Prostate gland (tissue), 2 donors: ENCODE data around the gene SLC7A11. TPM values are rescaled to one million over a fixed set of nuclear protein-coding genes. Genes with fewer than 3 reads are reported as not detected.

Experiments used
- DNase-seq: peaks from one replicate; pipeline ENCODE4 v3.0.0-alpha.2; 2019; ENCODE audit warnings: low spot score
- H3K27ac ChIP-seq, 2 donors: fragments of 200-600 bp; sonication (generic); 2 replicates each; pipeline ENCODE4 v1.5.1; 2017 to 2019
- H3K27me3 ChIP-seq: fragments of 200-600 bp; sonication (generic); replicated peaks from 2 replicates; pipeline ENCODE4 v1.5.1; 2019; ENCODE audit not compliant: insufficient read depth
- H3K36me3 ChIP-seq, 2 donors: fragments of 200-600 bp; sonication (generic); 1 replicate in 1 of 2; 2 replicates in 1 of 2; pipeline versions ENCODE4 v1.5.1 to v1.8.1; 2017 to 2019
- H3K4me1 ChIP-seq: fragments of 200-600 bp; sonication (generic); replicated peaks from 2 replicates; pipeline ENCODE4 v1.5.1; 2019
- H3K4me3 ChIP-seq, 2 donors: fragments of 200-600 bp; sonication (generic); 2 replicates each; pipeline ENCODE4 v1.5.1; 2017 to 2019
- H3K9me3 ChIP-seq: fragments of 200-600 bp; sonication (generic); 2 replicates; pipeline ENCODE4 v1.5.1; 2017
- CTCF ChIP-seq, 4 experiments: fragments of 200-600 bp in 2 of 4; fragments of 450-650 bp in 2 of 4; sonication (generic) in 2 of 4; IDR thresholded peaks; 1 replicate in 3 of 4; 2 replicates in 1 of 4; pipeline ENCODE4 v1.5.1; 2016 to 2019; ENCODE audit warnings: antibody characterized with exemption in 4 of 4, mild to moderate bottlenecking in 2 of 4, moderate library complexity in 2 of 4
- POLR2A ChIP-seq: fragments of 450-650 bp; IDR thresholded peaks from one replicate; pipeline ENCODE4 v1.6.1; 2016; ENCODE audit warnings: antibody characterized with exemption, mild to moderate bottlenecking
- POLR2AphosphoS5 ChIP-seq: sonication (generic); formaldehyde crosslinking; IDR thresholded peaks from one replicate; pipeline ENCODE4 v1.6.1; 2017; ENCODE audit warnings: antibody characterized with exemption
- WGBS: methylation state at CpG from one replicate; pipeline ENCODE4 v1.1.5; 2018; 5-methylcytosine and 5-hydroxymethylcytosine counted together
- intact Hi-C: fragments of 100-400 bp; cut with DNase I; formaldehyde crosslinking; loops from one replicate; pipeline ENCODE4 v1.14.2; 2022
- total RNA-seq, 2 donors: library from RNA; depleted of rRNA; stranded (reverse); fragments of >200 nt; gene quantifications; one replicate each; pipeline ENCODE4 v1.1.0, GENCODE V29; 2016

Gene SLC7A11
- total RNA-seq, result 1 to 10 TPM; 1.3 to 1.5 TPM

GRCh38 chr4:138242076-138242833, at the start of gene SLC7A11:
Gene SLC7A11, minus strand, starts transcription at chr4:138242349. Its CDS starts 280 bp downstream, at chr4:138242069.
- 7% methylated on average over 12 of the region's 12 CpGs for WGBS
- peak within 1 kb of the TSS; percentile 33 to 66 for H3K27ac ChIP-seq

GRCh38 chr4:138291431-138291830, 49.3 kb upstream of the SLC7A11 start:
- TF ChIP-seq CTCF (IDR thresholded peaks at IDR 0.05) (no peak), POLR2AphosphoS5 (no peak), POLR2A (no peak)
- intact Hi-C loops, result no loop called here
- no peaks in the 10 kb centered on the region for H3K36me3 ChIP-seq
- no peak for DNase-seq
- H3K27ac ChIP-seq, result no peak overlapping the region
- no peaks in the 10 kb centered on the region for H3K4me1 ChIP-seq
- WGBS, result 79% methylated on average over 3 of the region's 3 CpGs
- H3K4me3 ChIP-seq, result no peak overlapping the region
- no peaks in the 10 kb centered on the region for H3K27me3 ChIP-seq
- no peaks in the 10 kb centered on the region for H3K9me3 ChIP-seq

More at GRCh38 chr4:138242076-138242833, at the start of gene SLC7A11:
- intact Hi-C loops, result no loop called here
- Histone ChIP-seq H3K4me3 (peak within 1 kb of the TSS; percentile 15 to 19), H3K4me1 (no peaks in the 10 kb centered on the region), H3K36me3 (no peaks in the 10 kb centered on the region), H3K27me3 (no peaks in the 10 kb centered on the region), H3K9me3 (no peaks in the 10 kb centered on the region)
- peak; percentile 72 for DNase-seq
- TF ChIP-seq POLR2AphosphoS5 (peak; percentile 84), POLR2A (no peak), CTCF (IDR thresholded peaks at IDR 0.05) (peak in 2 of 4 experiments; percentile 33 to 49)

GRCh38 chr4:138290805-138291204, 48.7 kb upstream of the SLC7A11 start:
- no peak for DNase-seq
- TF ChIP-seq CTCF (IDR thresholded peaks at IDR 0.05), result no peak
- no peak for TF ChIP-seq POLR2A
- no peak for TF ChIP-seq POLR2AphosphoS5
- intact Hi-C loops, result no loop called here
- 73% methylated on average over 2 of the region's 2 CpGs for WGBS
- Histone ChIP-seq H3K36me3 (no peaks in the 10 kb centered on the region), H3K4me3 (no peak overlapping the region), H3K4me1 (no peaks in the 10 kb centered on the region), H3K9me3 (no peaks in the 10 kb centered on the region), H3K27ac (no peak overlapping the region), H3K27me3 (no peaks in the 10 kb centered on the region)

- 82% methylated on average over 3 of the region's 3 CpGs for WGBS
- H3K4me1 ChIP-seq, result no peaks in the 10 kb centered on the region
- H3K27me3 ChIP-seq, result no peaks in the 10 kb centered on the region
- no peak for TF ChIP-seq POLR2AphosphoS5
- no peak for TF ChIP-seq POLR2A
- TF ChIP-seq CTCF (IDR thresholded peaks at IDR 0.05), result no peak
- H3K36me3 ChIP-seq, result no peaks in the 10 kb centered on the region
- no peak overlapping the region for H3K4me3 ChIP-seq
- intact Hi-C loops, result no loop called here
- H3K27ac ChIP-seq, result no peak overlapping the region
- no peak for DNase-seq
- H3K9me3 ChIP-seq, result no peaks in the 10 kb centered on the region
These were observed 37.1 kb upstream of the SLC7A11 start for GRCh38 chr4:138279286-138279685.

GRCh38 chr4:138277133-138277532, 35.0 kb upstream of the SLC7A11 start:
- Histone ChIP-seq H3K27ac (no peak overlapping the region), H3K36me3 (no peaks in the 10 kb centered on the region), H3K27me3 (no peaks in the 10 kb centered on the region), H3K9me3 (no peaks in the 10 kb centered on the region), H3K4me1 (no peaks in the 10 kb centered on the region), H3K4me3 (no peak overlapping the region)
- no peak for DNase-seq
- WGBS, result 90% methylated on average over 2 of the region's 2 CpGs
- TF ChIP-seq POLR2AphosphoS5 (no peak), POLR2A (no peak), CTCF (IDR thresholded peaks at IDR 0.05) (no peak)
- intact Hi-C loops, result no loop called here
